BLaER1 (cell line): ENCODE data around the gene FAM171A2.
A peak's percentile ranks its signal among the peaks of the same experiment; 100 is the strongest.
"Not testable (repeated sequence)": the region's sequence is repeated elsewhere in the genome, so short reads cannot be mapped to it uniquely, and the experiment has no call there.

Source experiments
- H3K27ac ChIP-seq: shearing (Covaris generic); formaldehyde crosslinking; 2 replicates; pipeline ENCODE4 v1.8.1; 2022
- H3K27me3 ChIP-seq: shearing (Covaris generic); formaldehyde crosslinking; 2 replicates; pipeline ENCODE4 v1.8.1; 2022
- H3K36me3 ChIP-seq: shearing (Covaris generic); formaldehyde crosslinking; 2 replicates; pipeline ENCODE4 v1.8.1; 2022
- H3K4me1 ChIP-seq: shearing (Covaris generic); formaldehyde crosslinking; 2 replicates; pipeline ENCODE4 v1.8.1; 2022
- H3K4me2 ChIP-seq: shearing (Covaris generic); formaldehyde crosslinking; 2 replicates; pipeline ENCODE4 v1.8.1; 2022
- H3K4me3 ChIP-seq: shearing (Covaris generic); formaldehyde crosslinking; 2 replicates; pipeline ENCODE4 v1.8.1; 2022
- H3K9ac ChIP-seq: shearing (Covaris generic); formaldehyde crosslinking; 2 replicates; pipeline ENCODE4 v1.8.1; 2022
- H3K9me3 ChIP-seq: shearing (Covaris generic); formaldehyde crosslinking; 2 replicates; pipeline ENCODE4 v1.8.1; 2022
- H4K20me1 ChIP-seq: shearing (Covaris generic); formaldehyde crosslinking; 2 replicates; pipeline ENCODE4 v1.8.1; 2022
- Cebpa-rat ChIP-seq: shearing (Covaris generic); IDR thresholded peaks from 2 replicates; pipeline ENCODE4 v1.8.1; 2022

Gene FAM171A2

DNA sequence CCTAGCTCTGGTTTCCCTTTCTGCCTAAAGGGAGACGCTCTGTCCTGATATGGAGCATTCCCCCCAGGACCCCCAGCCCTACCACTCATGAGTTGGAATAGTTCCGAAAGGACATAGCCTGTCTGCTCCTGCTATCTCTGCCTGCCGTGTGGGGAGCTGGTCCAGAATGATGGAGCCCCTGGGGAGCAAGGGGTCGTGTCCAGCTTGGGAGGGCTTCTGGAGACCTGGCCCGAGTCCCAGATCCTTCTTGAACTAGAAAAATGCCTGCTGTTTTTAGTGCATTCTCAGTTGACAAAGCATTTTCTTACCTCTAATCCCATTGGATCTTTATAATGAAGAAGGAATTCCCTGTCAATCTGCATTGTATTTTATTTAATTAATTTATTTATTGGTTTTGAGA is 27.7 kb downstream of the FAM171A2 start:
- Histone ChIP-seq H3K36me3 (no peaks in the 10 kb centered on the region), H3K4me3 (no peak overlapping the region), H3K27me3 (no peaks in the 10 kb centered on the region), H3K27ac (no peak overlapping the region), H3K4me1 (peaks cover 27% of the 10 kb centered on the region), H3K9me3 (no peaks in the 10 kb centered on the region), H3K9ac (no peak overlapping the region), H3K4me2 (no peak overlapping the region), H4K20me1 (no peaks in the 10 kb centered on the region)
- TF ChIP-seq Cebpa-rat, result no peak

DNA sequence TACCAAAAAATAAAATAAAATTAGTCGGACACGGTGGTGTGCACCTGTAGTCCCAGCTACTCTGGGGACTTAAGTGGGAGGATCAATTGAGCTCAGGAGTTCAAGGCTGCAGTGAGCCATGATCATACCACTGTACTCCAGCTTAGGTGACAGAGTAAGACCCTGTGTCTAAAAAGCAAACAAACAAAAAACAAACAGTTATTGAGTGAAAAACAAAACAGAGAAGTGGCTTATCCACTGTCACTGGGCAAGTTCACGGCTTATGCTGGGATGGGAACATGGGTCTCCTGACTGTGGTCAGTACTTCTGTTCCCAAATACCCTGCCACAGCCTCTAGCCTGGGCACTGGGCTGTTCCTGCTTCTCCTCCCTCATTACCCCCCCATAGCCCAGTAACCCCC is 28.1 kb downstream of the FAM171A2 start:
- Histone ChIP-seq H3K9ac (no peak overlapping the region), H3K4me1 (peaks cover 29% of the 10 kb centered on the region), H3K4me2 (no peak overlapping the region), H3K9me3 (no peaks in the 10 kb centered on the region), H3K27me3 (no peaks in the 10 kb centered on the region), H4K20me1 (no peaks in the 10 kb centered on the region), H3K4me3 (no peak overlapping the region), H3K27ac (no peak overlapping the region), H3K36me3 (no peaks in the 10 kb centered on the region)
- no peak for TF ChIP-seq Cebpa-rat

DNA sequence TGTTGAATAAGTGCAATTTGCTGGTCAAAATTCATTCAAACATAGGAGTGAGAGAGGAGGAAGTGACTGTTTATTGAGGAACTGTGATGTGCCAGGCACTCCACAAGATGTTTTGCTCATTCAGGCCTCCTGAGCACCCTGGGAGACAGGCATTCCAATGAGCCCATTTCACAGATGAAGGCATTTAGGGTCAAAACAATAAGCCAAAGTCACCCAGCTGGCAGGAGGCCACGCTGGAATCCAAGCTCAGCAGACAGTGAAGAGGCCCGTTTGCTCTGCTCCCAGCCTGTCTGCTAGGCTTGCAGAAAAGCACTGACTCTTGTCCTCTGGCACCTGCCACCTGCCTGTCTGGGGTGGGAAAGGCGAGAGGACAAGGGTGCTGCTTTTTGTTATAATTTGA is 28.9 kb downstream of the FAM171A2 start:
- H3K36me3 ChIP-seq, result no peaks in the 10 kb centered on the region
- H4K20me1 ChIP-seq, result no peaks in the 10 kb centered on the region
- no peak for TF ChIP-seq Cebpa-rat
- H3K9me3 ChIP-seq, result no peaks in the 10 kb centered on the region
- H3K4me3 ChIP-seq, result no peak overlapping the region
- H3K4me2 ChIP-seq, result 0 out of 2 replicates have a peak overlapping the region, but pooled peaks have one; percentile 11
- H3K4me1 ChIP-seq, result peaks cover 29% of the 10 kb centered on the region
- H3K27ac ChIP-seq, result no peak overlapping the region
- H3K27me3 ChIP-seq, result no peaks in the 10 kb centered on the region
- no peak overlapping the region for H3K9ac ChIP-seq

DNA sequence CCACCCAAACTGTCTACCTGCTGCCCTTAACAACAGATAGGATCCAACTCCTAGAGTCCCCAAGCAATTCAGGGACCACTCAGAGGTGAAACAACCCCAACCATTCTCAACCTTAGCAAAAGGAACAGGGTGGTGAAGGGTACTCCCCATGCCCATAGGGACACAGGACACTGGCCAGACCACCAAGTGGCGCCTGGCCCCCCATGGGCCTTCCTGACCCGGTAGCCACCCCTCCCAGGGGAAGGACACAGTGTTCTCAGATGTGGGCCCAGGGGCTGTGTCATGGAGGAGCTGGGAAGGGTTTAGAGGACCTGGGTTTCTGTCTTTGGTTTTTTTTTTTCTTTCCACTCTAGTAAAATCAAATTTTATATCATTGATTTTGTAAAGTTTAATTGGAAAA is 29.3 kb downstream of the FAM171A2 start:
- Histone ChIP-seq H3K9me3 (no peaks in the 10 kb centered on the region), H3K4me1 (peaks cover 29% of the 10 kb centered on the region), H3K4me2 (0 out of 2 replicates have a peak overlapping the region, but pooled peaks have one; percentile 11), H3K27ac (no peak overlapping the region), H3K27me3 (no peaks in the 10 kb centered on the region), H3K36me3 (no peaks in the 10 kb centered on the region), H3K4me3 (no peak overlapping the region), H3K9ac (no peak overlapping the region), H4K20me1 (no peaks in the 10 kb centered on the region)
- TF ChIP-seq Cebpa-rat, result no peak

DNA sequence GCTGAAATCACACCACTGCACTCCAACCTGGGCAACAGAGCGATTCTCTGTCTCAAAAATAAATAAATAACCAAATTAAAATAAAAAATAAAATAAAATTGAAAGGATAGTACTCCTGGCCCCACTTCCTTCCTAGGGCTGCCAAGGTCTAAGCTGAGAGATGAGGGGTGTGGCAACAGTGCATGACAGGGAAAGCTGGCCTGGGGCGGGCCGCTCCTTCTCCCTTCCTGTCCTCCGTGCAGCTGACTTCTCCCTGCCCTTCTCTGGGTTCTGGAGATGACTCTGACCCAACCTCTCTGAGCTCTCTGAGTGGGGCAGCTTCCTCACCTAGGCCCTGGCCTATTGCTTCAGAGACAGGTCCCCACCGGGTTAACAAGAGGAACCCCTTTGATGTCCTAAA is 30.3 kb downstream of the FAM171A2 start:
- no peak overlapping the region for H3K4me2 ChIP-seq
- H4K20me1 ChIP-seq, result no peaks in the 10 kb centered on the region
- no peaks in the 10 kb centered on the region for H3K36me3 ChIP-seq
- H3K27me3 ChIP-seq, result no peaks in the 10 kb centered on the region
- no peak overlapping the region for H3K4me3 ChIP-seq
- no peaks in the 10 kb centered on the region for H3K9me3 ChIP-seq
- TF ChIP-seq Cebpa-rat, result no peak
- H3K9ac ChIP-seq, result no peak overlapping the region
- H3K27ac ChIP-seq, result no peak overlapping the region
- peaks cover 30% of the 10 kb centered on the region for H3K4me1 ChIP-seq

DNA sequence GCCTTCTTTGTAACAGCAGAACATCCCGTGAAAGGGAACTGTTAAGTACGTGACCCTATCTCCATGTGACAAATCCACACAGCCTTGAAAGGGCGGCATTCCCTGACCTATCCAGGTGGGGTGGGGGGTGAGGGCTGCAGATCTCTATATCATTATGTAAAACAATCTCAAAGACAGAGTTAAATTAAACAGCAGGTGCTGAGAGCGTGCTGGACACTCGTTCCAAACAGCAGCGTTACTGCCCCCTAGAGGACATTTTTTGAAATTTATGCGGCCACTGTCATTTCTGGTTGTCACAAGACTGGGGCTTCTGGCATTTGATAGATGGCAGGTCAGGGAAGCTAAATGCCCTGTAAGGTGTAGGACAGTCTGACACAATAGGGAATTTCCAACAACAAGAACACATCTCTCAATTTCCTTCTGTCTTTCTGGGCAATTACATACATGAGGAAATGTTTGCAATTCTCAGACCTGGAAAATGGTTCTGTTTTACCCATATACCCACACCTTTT is 32.3 kb downstream of the FAM171A2 start:
- Histone ChIP-seq H3K4me2 (peak overlapping the region; percentile 33), H3K27ac (no peak overlapping the region), H3K9me3 (no peaks in the 10 kb centered on the region), H4K20me1 (no peaks in the 10 kb centered on the region), H3K36me3 (no peaks in the 10 kb centered on the region), H3K4me3 (no peak overlapping the region), H3K9ac (no peak overlapping the region), H3K27me3 (no peaks in the 10 kb centered on the region), H3K4me1 (peaks cover 45% of the 10 kb centered on the region)
- no peak for TF ChIP-seq Cebpa-rat

DNA sequence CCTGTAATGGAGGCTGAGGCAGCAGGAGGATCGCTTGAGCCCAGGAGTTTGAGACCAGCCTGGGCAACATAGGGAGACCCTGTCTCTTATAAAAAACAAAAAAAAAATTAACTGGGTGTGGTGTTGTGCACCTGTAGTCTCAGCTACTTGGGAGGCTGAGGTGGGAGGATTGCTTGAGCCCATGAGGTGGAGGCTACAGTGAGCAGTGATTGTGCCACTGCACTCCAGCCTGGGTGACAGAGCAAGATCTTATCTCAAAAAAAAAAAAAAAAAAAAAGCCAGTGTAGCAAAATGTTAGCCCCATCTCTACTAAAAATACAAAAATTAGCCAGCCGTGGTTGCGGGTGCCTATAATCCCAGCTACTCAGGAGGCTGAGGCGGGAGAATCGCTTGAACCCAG is 33.4 kb downstream of the FAM171A2 start:
- H3K4me3 ChIP-seq, H3K9ac ChIP-seq, H3K27ac ChIP-seq, H3K36me3 ChIP-seq, H3K4me2 ChIP-seq, H3K9me3 ChIP-seq, H3K27me3 ChIP-seq, H4K20me1 ChIP-seq: not testable (repeated sequence)
- H3K4me1 ChIP-seq, result peaks cover 56% of the 10 kb centered on the region

GRCh38 chr17:44329516-44329915 is 34.1 kb downstream of the FAM171A2 start:
- H3K9me3 ChIP-seq, H3K27ac ChIP-seq, H3K9ac ChIP-seq, H3K4me2 ChIP-seq, H3K4me3 ChIP-seq, H4K20me1 ChIP-seq, H3K27me3 ChIP-seq, H3K36me3 ChIP-seq: not testable (repeated sequence)
- H3K4me1 ChIP-seq, result peaks cover 50% of the 10 kb centered on the region

- H3K27ac ChIP-seq, result peak overlapping the region; percentile 66
- peak overlapping the region; percentile 58 for H3K9ac ChIP-seq
- H3K36me3 ChIP-seq, result no peaks in the 10 kb centered on the region
- peaks cover 11% of the 10 kb centered on the region; the same call in 1 of the 2 replicates for H4K20me1 ChIP-seq
- H3K4me1 ChIP-seq, result peaks cover 56% of the 10 kb centered on the region
- H3K4me3 ChIP-seq, result 0 out of 2 replicates have a peak overlapping the region, but pooled peaks have one; percentile 34
- TF ChIP-seq Cebpa-rat, result no peak
- H3K4me2 ChIP-seq, result peak overlapping the region; percentile 75
- H3K9me3 ChIP-seq, result no peaks in the 10 kb centered on the region
- H3K27me3 ChIP-seq, result no peaks in the 10 kb centered on the region
Measured at GRCh38 chr17:44327715-44328449, 35.8 kb downstream of the FAM171A2 start.

DNA sequence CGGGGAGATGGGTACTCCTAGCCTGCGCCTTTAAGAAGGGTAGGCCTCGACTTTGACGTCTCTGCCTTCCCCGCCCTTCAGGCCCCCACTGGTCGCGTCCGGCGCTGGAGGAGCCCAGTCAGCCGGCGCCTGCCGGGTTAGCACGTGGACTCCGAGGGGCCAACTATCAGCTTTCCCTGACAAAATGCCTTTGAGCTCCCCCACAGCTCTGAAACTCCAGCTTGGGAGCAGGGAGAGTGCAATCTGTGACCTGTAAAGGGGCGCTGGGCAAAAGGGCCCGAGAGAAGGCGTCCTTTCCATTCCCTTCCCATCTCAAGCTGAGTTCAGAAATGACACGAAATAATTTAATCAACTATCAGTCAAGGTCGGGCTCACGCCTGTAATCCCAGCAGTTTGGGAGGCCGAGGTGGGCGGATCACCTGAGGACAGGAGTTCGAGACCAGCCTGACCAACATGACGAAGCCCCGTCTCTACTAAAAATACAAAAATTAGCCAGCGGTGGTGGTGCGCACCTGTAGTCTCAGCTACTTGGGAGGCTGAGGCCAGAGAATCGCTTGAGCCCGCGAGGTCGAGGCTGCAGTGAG is 36.7 kb downstream of the FAM171A2 start:
- Histone ChIP-seq H3K27ac (no peak overlapping the region), H3K4me3 (no peak overlapping the region; the same call in 1 of the 2 replicates), H3K4me2 (peak overlapping the region; percentile 75), H3K27me3 (no peaks in the 10 kb centered on the region), H4K20me1 (peaks cover 18% of the 10 kb centered on the region; the same call in 1 of the 2 replicates), H3K9ac (no peak overlapping the region), H3K4me1 (peaks cover 57% of the 10 kb centered on the region), H3K9me3 (no peaks in the 10 kb centered on the region), H3K36me3 (peaks cover 7% of the 10 kb centered on the region)
- TF ChIP-seq Cebpa-rat, result no peak
